ENCODE measurements around the gene PAFAH2. TPM values are rescaled to one million over a fixed set of nuclear protein-coding genes. Genes with fewer than 3 reads are reported as not detected.

The PAFAH2 gene
- polyA plus RNA-seq, 1 of the 3 experiments (the other 2 are of a cell fraction) = 10.8 TPM

GRCh38 chr1:26046246-26047095, 48.6 kb upstream of the PAFAH2 start:
- H3K9me2 ChIP-seq = no peaks in the 10 kb centered on the region
- H3K4me3 ChIP-seq (ENCODE audit: low read depth in 2 of 2, low read length in 1 of 2) = no peak overlapping the region
- POLR2A ChIA-PET = no interaction called here
- H3K9ac ChIP-seq = no peak overlapping the region
- H3K9me3 ChIP-seq = no peaks in the 10 kb centered on the region
- TF ChIP-seq CHD2 (IDR thresholded peaks at IDR 0.05; ENCODE audit: low read length, partially characterized antibody) (no peak), SMC3 (IDR thresholded peaks at IDR 0.05; ENCODE audit: low read depth, low read length) (no peak), MXI1 (IDR thresholded peaks at IDR 0.05; ENCODE audit: low read depth, low read length) (no peak), POLR2AphosphoS5 (IDR thresholded peaks at IDR 0.05; ENCODE audit: low read depth, low read length) (no peak), EZH2phosphoT487 (IDR thresholded peaks at IDR 0.05; ENCODE audit: borderline replicate concordance, low read depth) (no peak), FOSL2 (IDR thresholded peaks at IDR 0.05; ENCODE audit: borderline replicate concordance, low read depth) (no peak), NFIC (IDR thresholded peaks at IDR 0.05; ENCODE audit: borderline replicate concordance) (no peak), USF1 (IDR thresholded peaks at IDR 0.05; ENCODE audit: borderline replicate concordance, low read depth) (no peak), ELF1 (IDR thresholded peaks at IDR 0.05) (no peak)
- peak; percentile 45 for DNase-seq
- H3K27ac ChIP-seq (ENCODE audit: low read depth in 2 of 2, low read length in 1 of 2) = no peak overlapping the region
- peaks cover 75% of the 10 kb centered on the region for H3K27me3 ChIP-seq (ENCODE audit: insufficient read depth)
- no peak overlapping the region for H2AFZ ChIP-seq (ENCODE audit: low read depth)
- WGBS (ENCODE audit: low lambda C conversion rate) = 16% methylated on average over 14 of the region's 57 CpGs
- CTCF ChIA-PET = interaction anchor here (1.4 to 4.1 kb wide), 4 partner anchors 10 to 117 kb away, joined by 3 to 19 read pairs (median 10); no protein-coding TSS in a partner anchor
- no peaks in the 10 kb centered on the region for H4K20me1 ChIP-seq (ENCODE audit: insufficient read depth)
- H3F3A ChIP-seq (replicated peaks; ENCODE audit: insufficient read depth) = no peaks in the 10 kb centered on the region
- no peaks in the 10 kb centered on the region for H3K36me3 ChIP-seq (replicated peaks in 1 of 2; ENCODE audit: control insufficient read depth in 1 of 2, insufficient read depth in 2 of 2, low read length in 1 of 2)
- H3K4me1 ChIP-seq (ENCODE audit: control insufficient read depth in 1 of 2, insufficient read depth in 2 of 2, low read depth in 1 of 2, low read length in 1 of 2) = no peaks in the 10 kb centered on the region; a peak in 1 of 4 replicates
- H3K79me2 ChIP-seq (ENCODE audit: insufficient read depth) = no peaks in the 10 kb centered on the region
- H3K4me2 ChIP-seq = peak overlapping the region; percentile 15; the same call in 1 of the 2 replicates

GRCh38 chr1:26045722-26046245, 47.9 kb upstream of the PAFAH2 start, which contains the start of gene SLC30A2:
SLC30A2 (minus strand) TSS chr1:26046118; CDS start chr1:26045896, 222 bp downstream.
- ChIA-PET CTCF (interaction anchor here (1.0 to 4.1 kb wide), 5 partner anchors 9 to 124 kb away, joined by 3 to 19 read pairs (median 5); partner anchors contain the start of gene ZNF593), POLR2A (no interaction called here)
- H3K79me2 ChIP-seq (ENCODE audit: insufficient read depth) = no peaks in the 10 kb centered on the region
- H3K9me3 ChIP-seq = no peaks in the 10 kb centered on the region
- TF ChIP-seq RXRA (IDR thresholded peaks at IDR 0.05; ENCODE audit: borderline replicate concordance, low read depth) = no peak
- no peak for TF ChIP-seq MEF2A (IDR thresholded peaks at IDR 0.05; ENCODE audit: borderline replicate concordance, low read depth)
- peak; percentile 66; the same call in 1 of the 2 replicates for TF ChIP-seq EZH2phosphoT487 (IDR thresholded peaks at IDR 0.05; ENCODE audit: borderline replicate concordance, low read depth)
- no peak for TF ChIP-seq FOSL2 (IDR thresholded peaks at IDR 0.05; ENCODE audit: borderline replicate concordance, low read depth)
- no peaks in the 10 kb centered on the region for H4K20me1 ChIP-seq (ENCODE audit: insufficient read depth)
- no peak within 1 kb of the TSS for H3K27ac ChIP-seq (ENCODE audit: low read depth in 2 of 2, low read length in 1 of 2)
- H3K4me1 ChIP-seq (ENCODE audit: control insufficient read depth in 1 of 2, insufficient read depth in 2 of 2, low read depth in 1 of 2, low read length in 1 of 2) = no peaks in the 10 kb centered on the region; a peak in 1 of 4 replicates
- no peaks in the 10 kb centered on the region for H3F3A ChIP-seq (replicated peaks; ENCODE audit: insufficient read depth)
- H3K36me3 ChIP-seq (replicated peaks in 1 of 2; ENCODE audit: control insufficient read depth in 1 of 2, insufficient read depth in 2 of 2, low read length in 1 of 2) = no peaks in the 10 kb centered on the region
- no CpG with 5 or more reads among the region's 62 CpGs for WGBS (ENCODE audit: low lambda C conversion rate)
- DNase-seq = peak; percentile 71
- no peak within 1 kb of the TSS for H3K9ac ChIP-seq
- H2AFZ ChIP-seq (ENCODE audit: low read depth) = no peak within 1 kb of the TSS
- H3K9me2 ChIP-seq = no peaks in the 10 kb centered on the region
- H3K4me3 ChIP-seq (ENCODE audit: low read depth in 2 of 2, low read length in 1 of 2) = no peak within 1 kb of the TSS
- peaks cover 70% of the 10 kb centered on the region for H3K27me3 ChIP-seq (ENCODE audit: insufficient read depth)
- H3K4me2 ChIP-seq = peak within 1 kb of the TSS; percentile 15; the same call in 1 of the 2 replicates

Measured in SK-N-SH (cell line).